H1 (cell line): ENCODE data around the gene CMC1.

Experiments used
- BCL11A ChIP-seq, 2 experiments: IDR thresholded peaks; one replicate each; pipeline ENCODE4 v1.6.1; 2011; ENCODE audit warnings: low read depth in 2 of 2, low read length in 2 of 2, mild to moderate bottlenecking in 2 of 2
- CTCF ChIP-seq, 3 experiments: IDR thresholded peaks; 1 replicate in 2 of 3; 2 replicates in 1 of 3; pipeline versions ENCODE4 v1.5.1 to v1.6.1; 2011; ENCODE audit warnings: low read length in 3 of 3, mild to moderate bottlenecking in 3 of 3, inconsistent platforms in 2 of 3, low read depth in 1 of 3, moderate library complexity in 1 of 3; ENCODE audit not compliant: insufficient read depth in 1 of 3; ENCODE audit errors: control extremely low read depth in 1 of 3
- E2F6 ChIP-seq: IDR thresholded peaks from 2 replicates; pipeline ENCODE4 v1.6.1; 2012; ENCODE audit warnings: inconsistent platforms
- EGR1 ChIP-seq: IDR thresholded peaks from 2 replicates; pipeline ENCODE4 v1.6.1; 2011; ENCODE audit warnings: low read depth, low read length, borderline replicate concordance
- EP300 ChIP-seq, 2 experiments: IDR thresholded peaks; 1 replicate in 1 of 2; 2 replicates in 1 of 2; pipeline ENCODE4 v1.6.1; 2011 to 2012; ENCODE audit warnings: low read depth in 2 of 2, low read length in 2 of 2, mild to moderate bottlenecking in 2 of 2, borderline replicate concordance in 1 of 2, inconsistent platforms in 1 of 2, moderate library complexity in 1 of 2
- EZH2 ChIP-seq: fragments of 200-600 bp; sonication (generic); IDR thresholded peaks from 2 replicates; pipeline ENCODE4 v1.7.1; 2012; ENCODE audit warnings: low read depth, mild to moderate bottlenecking, moderate library complexity, low read length, inconsistent platforms; ENCODE audit not compliant: severe bottlenecking
- GABPA ChIP-seq: IDR thresholded peaks from 2 replicates; pipeline ENCODE4 v1.6.1; 2011; ENCODE audit warnings: mild to moderate bottlenecking, low read length, moderate library complexity, borderline replicate concordance; ENCODE audit not compliant: insufficient read depth
- KDM4A ChIP-seq: IDR thresholded peaks from one replicate; pipeline ENCODE4 v1.7.1; 2012; ENCODE audit warnings: low read depth, mild to moderate bottlenecking, moderate library complexity, low read length, inconsistent platforms; ENCODE audit not compliant: severe bottlenecking
- MAFK ChIP-seq: IDR thresholded peaks from 2 replicates; pipeline ENCODE4 v1.6.1; 2012; ENCODE audit warnings: low read depth, mild to moderate bottlenecking, improper control_type of control experiment, low read length
- NRF1 ChIP-seq: IDR thresholded peaks from 2 replicates; pipeline ENCODE4 v1.6.1; 2011; ENCODE audit warnings: mild to moderate bottlenecking, low read depth, low read length, improper control_type of control experiment
- RAD21 ChIP-seq, 2 experiments: IDR thresholded peaks in 1 of 2; conservative IDR thresholded peaks in 1 of 2; 2 replicates each; pipeline ENCODE4 v1.6.1; 2011; ENCODE audit warnings: low read depth in 2 of 2, low read length in 2 of 2, improper control_type of control experiment in 1 of 2, inconsistent platforms in 1 of 2, mild to moderate bottlenecking in 1 of 2, moderate library complexity in 1 of 2
- SAP30 ChIP-seq: fragments of 300-600 bp; sonication (generic); IDR thresholded peaks from 2 replicates; pipeline ENCODE4 v1.7.1; 2012; ENCODE audit warnings: low read length, moderate library complexity, mild to moderate bottlenecking, inconsistent platforms; ENCODE audit not compliant: insufficient read depth, insufficient replicate concordance
- SP4 ChIP-seq: IDR thresholded peaks from 2 replicates; pipeline ENCODE4 v1.6.1; 2012; ENCODE audit warnings: low read length, inconsistent platforms
- YY1 ChIP-seq: IDR thresholded peaks from 2 replicates; pipeline ENCODE4 v1.6.1; 2011; ENCODE audit warnings: low read depth, mild to moderate bottlenecking, low read length

- TF ChIP-seq EP300 (IDR thresholded peaks at IDR 0.05; ENCODE audit: borderline replicate concordance in 1 of 2, low read depth in 2 of 2, low read length in 2 of 2) (no peak), KDM4A (no peak), SAP30 (no peak), CTCF (IDR thresholded peaks at IDR 0.05; ENCODE audit: control extremely low read depth in 1 of 3, insufficient read depth in 1 of 3, low read depth in 1 of 3, low read length in 3 of 3) (no peak), EZH2 (no peak), YY1 (no peak), MAFK (no peak), EGR1 (no peak), BCL11A (IDR thresholded peaks at IDR 0.05; ENCODE audit: low read depth in 2 of 2, low read length in 2 of 2) (no peak), GABPA (no peak), NRF1 (no peak), E2F6 (no peak), SP4 (no peak), RAD21 (IDR thresholded peaks at IDR 0.05 in 1 of 2, conservative IDR thresholded peaks at IDR 0.05 in 1 of 2; ENCODE audit: low read depth in 2 of 2, low read length in 2 of 2) (no peak)
These were observed 104.3 kb downstream of the CMC1 start for GRCh38 chr3:28345690-28346089.
